Lower lobe of right lung (tissue), 2 donors: Measurements from ENCODE around the gene ATP5ME. TPM values are rescaled to one million over a fixed set of nuclear protein-coding genes. Genes with fewer than 3 reads are reported as not detected.

Experiments
- ATAC-seq, 2 donors: fragments of 200-7000 bp; cut with Tn5 transposase; one replicate each; pipeline ENCODE4 v1.9.1; 2020 to 2022; ENCODE audit warnings: mild to moderate bottlenecking in 2 of 2, moderate library complexity in 2 of 2
- DNase-seq: peaks from one replicate; pipeline ENCODE4 v3.0.0-alpha.2; 2020
- H3K27ac ChIP-seq: fragments of 200-600 bp; one replicate; pipeline ENCODE4 v1.8.0; 2022
- H3K27me3 ChIP-seq: fragments of 200-600 bp; one replicate; pipeline ENCODE4 v1.8.0; 2022; ENCODE audit warnings: low read depth
- H3K36me3 ChIP-seq: fragments of 200-600 bp; one replicate; pipeline ENCODE4 v1.8.0; 2022; ENCODE audit warnings: mild to moderate bottlenecking
- H3K4me1 ChIP-seq: fragments of 200-600 bp; one replicate; pipeline ENCODE4 v1.8.0; 2022
- H3K4me3 ChIP-seq: fragments of 200-600 bp; one replicate; pipeline ENCODE4 v1.8.0; 2022; ENCODE audit warnings: mild to moderate bottlenecking
- H3K9me3 ChIP-seq: fragments of 200-600 bp; one replicate; pipeline ENCODE4 v1.8.0; 2022
- CTCF ChIP-seq: fragments of 200-600 bp; IDR thresholded peaks from one replicate; pipeline ENCODE4 v1.8.0; 2022; ENCODE audit warnings: antibody characterized with exemption, mild to moderate bottlenecking
- intact Hi-C: fragments of 100-400 bp; cut with DNase I; formaldehyde crosslinking; loops from one replicate; pipeline ENCODE4 v1.11.0; 2022
- total RNA-seq: library from RNA; stranded (reverse); fragmentation: NEBNext Ultra II Directional; extraction: Animal tissue kit (Norgen Biotek cat#: 25700); gene quantifications from one replicate; pipeline ENCODE4 v1.2.1, GENCODE V29; 2021
- donor health status: DM: no; HTN: yes; CAD: no; lungs with severe emphysema.

The ATP5ME gene
- total RNA-seq, 1 donor from 2014 or later = 173 TPM

GRCh38 chr4:663438-664428 is 10.3 kb downstream of the ATP5ME start:
- H3K27ac ChIP-seq = peak overlapping the region; percentile 69
- DNase-seq (peak; percentile 86), ATAC-seq (peak; percentile 76 to 90)

GRCh38 chr4:663046-663437 is 11.0 kb downstream of the ATP5ME start:
- Histone ChIP-seq H3K27ac (peak overlapping the region; percentile 69), H3K4me1 (peaks cover 17% of the 10 kb centered on the region), H3K27me3 (no peaks in the 10 kb centered on the region), H3K4me3 (peak overlapping the region; percentile 81), H3K9me3 (no peaks in the 10 kb centered on the region), H3K36me3 (no peaks in the 10 kb centered on the region)
- no peak for TF ChIP-seq CTCF
- intact Hi-C loops = no loop called here
- DNase-seq = no peak
- peak; percentile 6 to 13 for ATAC-seq

More at GRCh38 chr4:663438-664428, 10.3 kb downstream of the ATP5ME start:
- intact Hi-C loops = no loop called here
- H3K27me3 ChIP-seq = no peaks in the 10 kb centered on the region
- H3K4me3 ChIP-seq = peak overlapping the region; percentile 81
- no peaks in the 10 kb centered on the region for H3K9me3 ChIP-seq
- H3K4me1 ChIP-seq = peaks cover 17% of the 10 kb centered on the region
- peak; percentile 17 for TF ChIP-seq CTCF
- no peaks in the 10 kb centered on the region for H3K36me3 ChIP-seq

GRCh38 chr4:661881-662761 is 12.0 kb downstream of the ATP5ME start:
- H3K27ac ChIP-seq = no peak overlapping the region
- no peaks in the 10 kb centered on the region for H3K9me3 ChIP-seq
- no peaks in the 10 kb centered on the region for H3K36me3 ChIP-seq
- H3K4me1 ChIP-seq = peaks cover 17% of the 10 kb centered on the region
- intact Hi-C loops = no loop called here
- DNase-seq (peak; percentile 45), ATAC-seq (no peak)
- no peak for TF ChIP-seq CTCF
- H3K27me3 ChIP-seq = no peaks in the 10 kb centered on the region
- H3K4me3 ChIP-seq = no peak overlapping the region

- Histone ChIP-seq H3K27me3 (no peaks in the 10 kb centered on the region), H3K36me3 (no peaks in the 10 kb centered on the region), H3K27ac (no peak overlapping the region), H3K4me1 (peaks cover 17% of the 10 kb centered on the region), H3K9me3 (no peaks in the 10 kb centered on the region), H3K4me3 (no peak overlapping the region)
- no peak for DNase-seq
- TF ChIP-seq CTCF = no peak
- intact Hi-C loops = no loop called here
- no peak for ATAC-seq
Measured at GRCh38 chr4:661231-661630, 12.8 kb downstream of the ATP5ME start.

GRCh38 chr4:660401-660800 is 13.7 kb downstream of the ATP5ME start:
- no peak for TF ChIP-seq CTCF
- no peaks in the 10 kb centered on the region for H3K36me3 ChIP-seq
- no peaks in the 10 kb centered on the region for H3K27me3 ChIP-seq
- intact Hi-C loops = no loop called here
- H3K9me3 ChIP-seq = no peaks in the 10 kb centered on the region
- H3K4me3 ChIP-seq = no peak overlapping the region
- peaks cover 17% of the 10 kb centered on the region for H3K4me1 ChIP-seq
- H3K27ac ChIP-seq = no peak overlapping the region
- DNase-seq (peak; percentile 29), ATAC-seq (no peak)
